OCI-LY1 (cell line): ENCODE results near the gene HOXC6.

Experiments
- CTCF ChIP-seq: fragments of 200-600 bp; sonication (generic), shearing (Covaris generic); IDR thresholded peaks from 2 replicates; pipeline ENCODE4 v1.5.1; 2017; ENCODE audit warnings: mild to moderate bottlenecking, antibody characterized with exemption, low read length, moderate library complexity, mixed read lengths
- EZH2 ChIP-seq: fragments of 200-600 bp; sonication (generic), shearing (Covaris generic); IDR thresholded peaks from 2 replicates; pipeline ENCODE4 v1.8.0; 2017; ENCODE audit warnings: borderline replicate concordance, mixed run types, mild to moderate bottlenecking, antibody characterized with exemption, low read length, moderate library complexity, mixed read lengths

- no peak for TF ChIP-seq EZH2
- no peak for TF ChIP-seq CTCF
These were observed 20.0 kb upstream of the HOXC6 start for GRCh38 chr12:54008260-54008552.
